Activated T-cell treated with anti-CD3 and anti-CD28 coated beads, Interleukin-2, amount 50 U/mL, for 48 hours (primary cell): ENCODE results near the gene RNF186.
"Not testable (repeated sequence)": the region's sequence is repeated elsewhere in the genome, so short reads cannot be mapped to it uniquely, and the experiment has no call there.

Source experiments
- DNase-seq, 2 experiments: peaks; one replicate each; pipeline ENCODE4 v3.0.0-alpha.2; 2020

Gene RNF186

DNA sequence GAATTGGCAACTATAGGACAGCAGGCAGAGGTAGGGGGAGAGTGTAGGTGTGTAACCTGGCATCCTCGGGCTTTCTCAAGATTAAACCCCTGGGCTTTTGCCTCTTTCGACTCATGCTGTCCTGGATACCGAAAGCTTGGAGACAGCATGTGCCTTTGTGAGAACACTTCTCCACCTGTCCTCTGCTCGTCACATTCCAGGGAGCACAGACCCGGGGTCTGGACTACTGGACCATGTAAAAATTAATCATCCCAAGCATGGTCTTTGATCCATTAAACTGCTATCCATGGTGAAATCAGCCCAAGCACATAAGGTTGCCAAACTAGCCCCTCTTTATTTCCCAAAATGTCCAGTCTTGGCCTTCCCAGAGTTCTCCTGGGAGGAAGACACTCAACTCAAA is 9.0 kb upstream of the RNF186 start:
- DNase-seq: no peak

DNA sequence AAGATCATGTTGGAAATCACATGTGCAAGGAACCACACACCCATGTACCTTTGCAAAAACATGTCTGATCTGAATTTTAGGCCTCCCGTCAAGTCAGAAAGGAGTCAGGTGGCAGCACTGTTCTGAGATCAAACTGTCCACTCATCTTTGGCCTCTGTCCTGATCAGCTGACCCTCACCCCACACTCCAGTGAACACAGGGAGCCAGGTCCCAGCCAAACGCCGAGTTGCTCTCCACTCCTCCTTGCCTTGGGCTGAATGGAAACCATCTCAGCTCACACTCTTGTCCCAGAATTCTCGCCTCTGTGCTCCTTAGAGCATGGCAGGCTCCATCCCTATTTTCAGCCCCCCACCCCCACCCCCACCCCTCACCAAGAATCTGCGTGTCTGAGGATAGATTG is 4.6 kb upstream of the RNF186 start:
- DNase-seq: no peak

DNA sequence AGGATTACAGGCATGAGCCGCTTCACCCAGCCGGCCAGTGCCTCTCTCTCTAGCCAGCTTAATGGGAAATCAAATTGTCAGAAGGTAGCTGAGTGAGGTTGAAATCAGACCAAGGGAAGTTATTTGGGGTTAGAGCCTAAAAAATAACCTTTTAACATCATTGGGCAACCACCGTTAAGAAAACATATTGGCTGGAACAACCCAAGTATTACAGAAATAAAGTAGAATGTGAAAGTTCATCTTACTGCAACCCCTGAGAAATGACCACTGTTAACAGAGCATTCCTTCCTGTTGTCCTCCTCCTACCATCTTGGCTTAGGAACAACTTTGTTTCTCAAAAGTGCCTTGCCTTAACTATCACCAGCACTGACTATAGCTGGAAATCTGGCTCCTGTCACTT is 3.2 kb upstream of the RNF186 start:
- DNase-seq: no peak

DNA sequence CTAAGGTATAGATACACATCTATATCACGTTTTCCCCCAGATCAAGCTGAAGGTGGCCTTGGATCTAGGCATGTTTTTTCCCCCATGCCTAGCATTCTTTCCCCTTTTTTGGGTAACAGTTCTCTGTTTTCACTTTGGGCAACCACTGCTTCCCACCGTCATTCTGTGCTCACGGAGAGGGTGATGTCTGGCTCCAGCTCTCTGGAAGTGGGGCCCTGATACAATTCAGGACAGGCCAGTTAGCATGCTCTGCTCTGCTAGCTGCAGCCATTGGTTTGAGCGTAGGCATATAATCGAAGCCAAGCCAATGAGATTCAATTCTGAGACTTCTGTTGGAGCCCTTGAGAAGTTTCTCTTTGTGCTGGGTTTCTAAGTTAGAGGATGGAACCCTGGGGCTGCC is 2.1 kb upstream of the RNF186 start:
- no peak for DNase-seq

DNA sequence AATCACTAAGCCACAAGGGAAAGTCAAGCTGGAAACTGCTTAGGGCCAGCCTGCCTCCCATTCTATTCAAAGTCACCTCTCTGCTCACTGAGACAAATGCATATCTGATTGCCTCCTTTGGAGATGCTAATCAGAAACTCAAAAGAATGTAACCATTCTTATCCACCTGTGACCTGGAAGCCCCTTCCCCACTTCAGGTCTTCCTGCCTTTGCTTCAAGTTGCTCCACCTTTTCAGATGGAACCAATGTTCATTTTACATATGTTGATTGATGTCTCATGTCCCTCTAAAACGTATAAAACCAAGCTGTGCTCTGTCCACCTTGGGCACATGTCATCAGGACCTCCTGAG is 1.6 kb upstream of the RNF186 start:
- not testable (repeated sequence) for DNase-seq

DNA sequence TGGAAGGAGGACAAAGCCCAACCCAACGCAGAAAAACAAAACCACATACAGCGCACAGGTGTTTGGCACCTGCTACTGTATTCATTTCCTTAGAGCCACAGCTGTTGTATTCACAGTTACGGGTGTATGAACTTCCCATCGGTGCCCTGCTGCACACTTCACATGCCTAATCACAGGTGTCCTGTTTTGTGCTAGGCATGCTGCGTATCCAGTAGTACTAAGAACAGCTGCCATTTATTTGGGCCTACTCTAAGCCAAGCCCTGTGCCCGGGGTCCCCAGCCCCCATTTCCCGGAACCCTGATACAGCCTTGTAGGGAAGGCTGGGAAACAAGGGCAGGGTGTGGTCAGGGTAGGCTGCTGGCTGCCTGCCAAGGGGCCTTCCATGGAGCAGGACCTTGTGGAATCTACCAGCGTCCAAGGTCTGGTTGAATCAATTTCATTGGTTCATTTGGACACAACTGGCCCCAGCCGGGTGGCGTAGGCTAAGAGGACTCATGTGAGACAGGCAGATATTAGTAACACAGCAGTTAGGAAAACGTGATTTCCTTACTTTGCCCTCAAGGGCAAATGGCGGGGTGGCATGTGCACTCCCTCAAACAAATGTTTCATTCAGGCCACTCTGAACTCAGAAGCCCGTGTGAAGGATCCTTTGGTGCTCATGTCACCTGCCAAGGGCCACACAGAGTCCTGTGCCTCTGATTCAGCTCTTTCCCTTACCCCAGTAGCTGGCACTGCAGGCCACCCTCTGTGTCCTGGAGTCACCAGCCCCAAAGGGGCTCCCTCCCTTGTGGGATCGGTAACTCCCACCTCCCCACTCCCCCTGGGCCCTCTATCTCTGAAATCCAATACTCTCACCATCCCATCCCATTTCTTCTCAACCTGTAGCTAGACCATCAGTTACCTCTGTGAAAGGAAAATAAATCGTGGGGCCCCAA is 986 bp upstream of the RNF186 start:
- no peak for DNase-seq

DNA sequence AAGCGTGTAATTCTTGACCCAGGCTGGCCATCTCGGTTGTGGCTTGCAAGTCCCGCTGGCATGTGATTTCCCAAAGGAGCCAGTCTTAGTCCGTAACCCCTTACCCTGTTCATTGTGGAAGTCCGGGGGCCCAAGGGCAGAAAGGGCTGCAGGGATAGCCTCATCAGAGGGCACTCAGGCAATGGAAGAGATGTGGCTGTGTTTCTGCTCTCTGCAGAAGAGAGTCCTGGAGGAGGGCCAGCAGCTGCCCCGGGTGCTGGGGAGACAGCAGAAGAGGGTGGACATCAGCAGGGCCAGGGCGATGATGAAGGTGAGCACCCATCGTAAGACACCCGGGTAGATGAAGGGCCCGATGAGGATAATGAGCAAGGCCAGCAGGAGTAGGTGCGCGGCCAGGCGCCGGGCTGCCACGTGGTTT is 830 bp downstream of the RNF186 start:
- DNase-seq: no peak

DNA sequence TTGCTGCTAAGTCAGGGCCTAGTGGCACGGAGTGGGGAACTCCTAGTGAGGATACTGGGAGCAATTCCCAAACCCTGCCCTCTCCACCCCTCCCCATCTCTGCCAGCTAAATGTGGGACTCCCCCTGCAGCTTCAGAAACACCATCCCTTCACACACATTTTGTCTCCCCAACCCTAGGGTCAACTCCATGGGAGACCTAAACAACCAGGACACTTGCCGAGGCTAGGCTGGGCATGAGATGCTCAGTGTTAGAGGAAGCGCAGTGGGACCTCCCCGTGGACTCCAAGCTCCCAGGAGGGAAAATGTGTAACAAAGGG is 1.5 kb downstream of the RNF186 start:
- DNase-seq: no peak

DNA sequence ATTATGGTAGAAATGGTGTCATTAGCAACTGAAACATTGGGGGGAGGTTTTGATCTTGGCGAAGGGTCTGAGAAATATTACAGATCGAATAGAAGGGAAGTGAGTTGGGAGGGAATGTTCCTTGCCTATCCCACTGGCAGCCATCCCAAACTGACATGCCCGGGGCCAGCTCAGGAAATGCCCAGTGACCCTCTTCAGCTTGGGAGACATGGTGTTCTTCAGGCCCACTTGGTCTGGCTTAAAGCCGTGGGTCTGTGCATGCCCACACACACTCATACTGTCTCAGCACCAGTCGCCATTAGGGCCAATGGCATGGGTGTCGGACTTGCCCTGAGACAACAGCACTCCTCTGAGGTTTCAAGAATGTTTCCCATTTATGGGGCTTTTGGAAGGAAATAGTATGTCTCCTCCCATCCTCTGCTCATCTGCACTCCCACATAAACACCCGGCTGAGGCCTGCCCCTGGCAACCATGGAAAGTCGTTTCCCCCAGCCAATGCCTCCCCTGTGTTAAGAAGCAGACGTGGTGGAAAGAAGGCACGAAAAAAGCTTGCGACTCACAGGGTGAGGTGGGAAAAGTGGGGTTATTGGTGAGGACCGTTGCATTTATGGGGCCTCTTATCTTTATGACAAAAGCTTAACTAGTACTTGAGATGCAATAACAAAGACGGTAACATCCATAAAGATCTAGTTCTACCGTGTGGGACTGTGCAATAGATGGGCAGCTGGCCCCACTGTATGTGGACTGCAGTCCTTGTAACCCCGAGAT is 2.0 kb downstream of the RNF186 start:
- DNase-seq: no peak

DNA sequence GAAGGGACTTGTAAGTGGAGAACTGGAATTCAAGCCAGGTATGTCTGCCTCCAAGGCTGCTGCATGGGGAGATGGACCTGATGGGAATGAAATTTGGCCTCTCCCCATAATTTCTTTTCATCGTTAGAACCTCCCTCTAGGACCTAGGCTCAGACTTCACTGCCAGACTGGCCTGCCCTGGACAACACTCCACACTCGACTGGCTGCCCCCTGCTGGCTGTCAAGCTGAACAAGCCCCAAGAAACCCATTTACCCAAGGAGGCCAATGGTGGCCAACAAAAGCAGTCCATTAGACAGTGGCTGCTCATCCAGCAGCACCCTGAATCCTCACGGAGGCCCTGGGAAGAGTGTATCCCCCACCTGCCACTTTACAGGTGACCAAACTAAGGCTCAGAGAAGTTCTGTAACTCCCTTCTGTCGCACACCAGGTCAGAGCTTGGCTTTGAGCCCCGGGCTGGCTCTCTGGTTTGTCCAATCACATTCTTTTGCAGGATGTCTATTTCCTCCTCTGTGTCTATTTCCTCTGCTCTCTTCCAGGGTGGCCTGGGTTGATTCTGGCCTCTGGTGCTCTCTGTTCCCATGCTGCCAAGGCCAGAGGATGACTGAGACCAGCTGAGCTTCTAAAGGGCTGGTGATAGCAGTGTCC is 3.8 kb downstream of the RNF186 start:
- DNase-seq: peak; percentile 67 to 75

DNA sequence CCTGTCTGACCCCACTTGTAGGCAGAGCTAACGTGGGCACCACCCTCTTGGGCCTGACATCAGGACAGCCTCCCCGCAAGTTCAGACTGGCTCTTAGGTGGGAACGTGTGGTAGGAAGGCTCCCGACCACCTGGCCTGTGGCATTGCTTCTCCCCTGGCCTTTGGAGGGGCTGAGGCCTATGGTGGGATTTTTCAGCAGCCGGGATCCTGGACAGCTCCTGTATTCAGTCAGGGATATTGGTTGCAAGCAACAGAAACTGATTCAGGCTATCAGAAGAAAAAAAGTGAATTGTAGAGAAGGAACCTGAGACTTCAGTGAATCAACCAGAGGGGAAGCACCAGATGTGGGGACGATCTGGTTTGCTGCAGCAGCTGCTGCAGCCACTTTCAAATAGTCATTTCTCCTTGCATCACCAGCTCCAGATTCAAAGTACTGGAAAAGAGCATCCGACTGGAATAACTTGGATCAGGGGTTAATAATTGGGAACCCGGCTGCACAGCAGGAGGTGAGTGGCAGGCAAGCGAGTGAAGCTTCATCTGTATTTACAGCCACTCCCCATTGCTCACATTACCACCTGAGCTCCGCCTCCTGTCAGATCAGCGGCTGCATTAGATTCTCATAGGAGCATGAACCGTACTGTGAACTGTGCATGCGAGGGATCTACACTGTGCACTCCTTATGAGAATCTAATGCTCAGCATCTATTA is 5.9 kb downstream of the RNF186 start:
- DNase-seq: no peak

DNA sequence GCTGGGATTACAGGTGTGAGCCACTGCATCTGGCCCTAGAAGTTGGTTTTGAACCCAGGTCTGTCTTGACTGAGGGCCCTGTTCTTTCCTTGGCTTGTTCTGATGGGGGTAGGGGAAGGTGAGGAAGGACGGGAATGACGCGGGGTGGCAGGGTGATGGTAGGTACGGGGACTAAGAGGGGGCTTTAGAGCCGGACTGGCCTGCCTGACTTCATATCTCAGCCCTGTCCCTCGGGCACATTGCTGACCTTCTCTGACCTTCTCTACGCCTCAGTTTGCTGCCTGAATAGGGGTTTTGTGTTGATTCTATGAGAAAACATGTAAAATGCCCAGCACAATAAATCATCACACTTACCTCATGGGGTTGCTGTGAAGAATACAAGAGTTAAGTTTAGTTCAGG is 6.7 kb downstream of the RNF186 start:
- DNase-seq: no peak

DNA sequence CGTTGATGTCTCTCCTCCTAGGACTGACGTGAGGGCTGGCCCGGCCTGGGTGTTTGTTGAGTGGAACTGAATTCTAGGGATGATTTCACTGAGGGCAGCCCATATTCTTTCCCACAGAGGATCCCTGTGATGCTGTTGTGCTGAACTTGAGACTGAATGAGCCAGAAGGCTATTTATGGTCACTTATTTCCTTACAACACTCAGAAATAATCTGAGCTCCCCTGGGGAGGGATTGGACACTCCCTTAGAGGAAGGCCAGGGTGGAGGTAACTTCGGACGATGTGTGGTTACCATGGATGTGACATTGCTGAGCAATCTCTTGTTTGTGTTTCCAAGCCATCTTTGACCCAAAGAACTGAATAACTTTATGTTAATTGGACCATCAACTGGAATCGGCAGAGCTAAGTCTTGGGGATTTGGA is 10.2 kb downstream of the RNF186 start:
- DNase-seq: no peak

DNA sequence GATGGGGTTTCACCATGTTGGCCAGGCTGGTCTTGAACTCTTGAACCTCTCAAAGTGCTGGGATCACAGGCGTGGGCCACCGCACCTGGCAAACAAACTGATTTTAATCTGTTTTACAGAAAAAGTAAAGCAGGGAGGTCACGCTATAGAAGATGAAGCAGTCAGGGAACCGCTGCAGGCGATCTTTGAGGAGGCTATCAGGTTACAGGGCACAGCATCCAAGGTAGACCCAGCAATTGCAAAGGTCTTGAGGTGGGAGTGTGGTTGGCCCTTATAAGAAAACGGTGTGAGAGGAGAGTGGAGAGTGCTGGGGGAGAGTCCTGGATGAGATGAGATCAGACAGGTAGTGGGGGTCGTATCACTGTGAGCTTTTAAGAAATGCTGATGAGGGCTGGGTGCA is 12.8 kb downstream of the RNF186 start:
- DNase-seq: no peak

DNA sequence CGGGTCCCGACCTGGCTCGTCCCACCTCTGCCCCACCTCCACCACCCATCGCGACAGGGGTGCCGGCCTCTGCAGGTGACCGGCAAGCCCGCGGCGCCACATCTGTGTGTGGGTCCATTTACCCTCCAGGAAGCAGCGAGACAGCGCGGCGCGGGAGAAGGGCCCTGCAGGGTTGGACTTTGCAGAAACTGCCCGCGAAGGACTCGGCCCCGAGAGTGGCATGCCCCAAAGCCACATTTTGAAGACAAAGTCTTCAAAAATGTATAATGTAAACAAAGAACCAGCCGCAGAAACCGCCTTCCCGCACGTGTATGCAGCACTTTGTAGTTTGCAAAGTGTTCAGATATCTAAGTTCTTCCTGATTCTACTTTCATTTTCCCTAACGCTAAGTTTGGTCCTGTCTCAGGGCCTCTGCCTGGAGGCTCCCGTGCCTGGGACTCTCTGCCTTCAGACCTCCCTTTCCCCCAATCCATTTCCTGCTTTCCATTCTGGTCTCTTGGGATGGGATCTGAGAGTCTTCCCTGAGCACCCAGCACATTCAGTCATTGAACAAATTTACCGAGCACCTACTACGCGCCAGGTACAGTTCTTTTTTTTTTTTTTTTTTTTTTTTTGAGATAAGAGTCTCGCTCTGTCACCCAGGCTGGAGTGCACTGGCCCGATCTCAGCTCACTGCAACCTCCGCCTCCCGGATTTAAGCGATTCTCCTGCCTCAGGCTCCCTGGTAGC is 14.8 kb downstream of the RNF186 start:
- DNase-seq: peak; percentile 72 to 73

DNA sequence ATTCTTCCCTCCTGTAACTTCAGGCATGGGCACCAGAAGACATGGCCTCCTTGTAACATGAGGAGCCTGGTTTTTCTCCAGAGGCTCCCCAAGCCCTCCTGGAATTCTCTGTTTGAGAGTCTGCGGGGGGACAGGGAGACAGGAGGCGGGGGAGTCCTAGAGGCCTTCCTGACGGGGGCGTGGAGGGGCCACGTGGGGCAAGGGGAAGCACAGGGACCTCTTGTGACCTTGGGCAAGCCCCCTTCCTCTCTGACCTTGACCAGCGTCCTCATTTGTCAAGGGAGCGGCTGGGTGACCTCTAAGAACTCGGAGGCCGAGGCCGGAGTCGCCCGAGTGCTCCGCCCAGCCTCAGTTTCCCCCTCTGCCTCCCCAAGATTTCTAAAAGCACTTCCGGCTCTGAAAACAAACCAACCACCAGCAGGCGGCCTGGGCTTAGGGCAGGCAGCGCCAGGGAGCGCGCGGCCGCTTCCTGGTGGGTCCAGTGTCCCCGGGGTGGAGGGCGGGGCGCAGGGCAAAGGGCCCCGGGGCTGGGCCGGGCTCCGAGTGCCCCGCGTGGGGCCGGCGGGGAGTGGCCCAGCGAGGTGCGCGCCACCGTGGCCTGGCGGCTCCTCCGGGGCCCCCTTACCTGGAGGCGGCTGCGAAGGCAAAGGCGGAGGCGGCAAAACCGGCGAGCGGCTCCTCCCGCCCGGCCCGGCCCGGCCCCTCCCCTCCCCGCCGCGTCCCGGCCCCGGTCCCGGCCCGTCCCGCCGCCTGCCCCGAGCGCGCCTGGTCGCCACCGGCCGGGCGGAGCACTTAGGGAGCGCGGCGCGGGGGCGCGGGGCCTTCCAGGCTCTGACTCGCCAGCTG is 15.6 kb downstream of the RNF186 start, which contains the start of gene TMCO4:
TSS of gene TMCO4 (minus strand) at position 687 of the 846 bp plus-strand sequence. CDS start 19,158 bp downstream, outside the sequence.
- peak; percentile 73 to 76 for DNase-seq

DNA sequence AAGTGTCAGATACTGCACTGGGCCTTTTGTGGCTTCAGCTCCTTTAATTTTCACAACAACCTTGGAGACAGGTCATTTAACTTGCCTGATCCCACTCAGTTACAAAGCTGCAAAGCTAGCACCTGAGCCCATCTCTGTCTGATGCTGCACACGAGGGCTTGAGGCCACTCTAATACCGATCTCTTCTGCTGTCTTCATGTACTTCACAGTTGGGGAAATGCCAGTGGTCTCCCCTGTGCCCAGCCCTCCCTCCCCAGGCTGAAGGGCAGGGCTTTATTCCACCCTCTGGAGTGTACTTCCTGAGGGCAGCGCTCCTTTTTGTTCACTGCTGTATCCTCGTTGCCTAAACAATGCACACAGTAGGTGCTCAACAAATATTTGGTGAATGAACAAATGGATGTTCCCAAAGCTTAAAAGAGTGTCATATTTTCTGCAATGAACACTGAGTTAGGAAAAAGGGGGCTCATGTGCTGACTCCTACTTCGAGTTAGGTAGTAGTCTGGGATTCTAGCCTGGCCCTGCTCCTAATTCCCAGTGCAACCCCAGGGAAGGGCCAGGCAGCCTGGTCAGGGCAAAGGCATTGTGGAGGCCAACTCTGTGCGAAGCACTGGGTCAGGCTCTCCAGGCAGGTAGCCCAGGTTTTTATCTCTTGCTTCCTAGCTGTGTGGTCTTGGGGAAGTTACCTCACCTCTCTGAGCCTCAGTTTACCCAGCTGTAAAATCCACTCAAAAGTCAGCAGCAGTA is 16.4 kb downstream of the RNF186 start:
- DNase-seq: peak in 1 of 2 experiments; percentile 19

DNA sequence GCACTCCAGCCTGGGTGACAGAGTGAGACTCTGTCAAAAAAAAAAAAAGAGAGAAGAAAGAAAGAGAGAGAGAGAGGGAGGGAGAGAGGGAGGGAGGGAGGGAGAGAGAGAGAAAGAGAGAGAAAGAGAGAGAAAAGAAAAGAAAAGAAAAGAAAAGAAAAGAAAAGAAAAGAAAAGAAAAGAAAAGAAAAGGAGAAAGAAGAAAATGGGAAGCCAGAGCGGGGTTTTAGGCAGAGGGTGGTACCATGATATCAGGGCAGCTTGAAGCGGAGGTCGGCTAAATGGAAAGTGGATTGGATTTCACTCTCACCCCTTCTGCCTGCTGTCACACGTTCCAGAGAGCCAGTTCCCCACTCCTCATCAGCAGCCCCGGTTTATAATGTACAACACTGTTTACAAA is 17.3 kb downstream of the RNF186 start:
- no peak for DNase-seq

DNA sequence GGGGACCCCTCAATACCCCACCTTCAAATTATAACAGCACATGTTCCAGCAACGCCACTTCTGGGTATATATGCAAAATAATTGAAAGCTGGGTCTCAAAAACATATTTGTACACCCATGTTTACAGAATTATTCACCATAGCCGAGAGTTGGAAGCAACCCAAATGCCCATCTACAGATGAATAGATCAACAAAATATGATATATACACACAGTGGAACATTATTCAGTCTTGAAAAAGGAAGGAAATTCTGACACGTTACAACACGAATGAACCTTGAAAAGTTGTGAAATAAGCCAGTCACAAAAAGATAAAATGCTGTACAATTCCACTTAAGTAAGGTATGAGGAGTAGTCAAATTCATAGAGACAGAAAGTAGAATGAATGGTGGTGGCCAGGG is 20.5 kb downstream of the RNF186 start:
- no peak for DNase-seq

DNA sequence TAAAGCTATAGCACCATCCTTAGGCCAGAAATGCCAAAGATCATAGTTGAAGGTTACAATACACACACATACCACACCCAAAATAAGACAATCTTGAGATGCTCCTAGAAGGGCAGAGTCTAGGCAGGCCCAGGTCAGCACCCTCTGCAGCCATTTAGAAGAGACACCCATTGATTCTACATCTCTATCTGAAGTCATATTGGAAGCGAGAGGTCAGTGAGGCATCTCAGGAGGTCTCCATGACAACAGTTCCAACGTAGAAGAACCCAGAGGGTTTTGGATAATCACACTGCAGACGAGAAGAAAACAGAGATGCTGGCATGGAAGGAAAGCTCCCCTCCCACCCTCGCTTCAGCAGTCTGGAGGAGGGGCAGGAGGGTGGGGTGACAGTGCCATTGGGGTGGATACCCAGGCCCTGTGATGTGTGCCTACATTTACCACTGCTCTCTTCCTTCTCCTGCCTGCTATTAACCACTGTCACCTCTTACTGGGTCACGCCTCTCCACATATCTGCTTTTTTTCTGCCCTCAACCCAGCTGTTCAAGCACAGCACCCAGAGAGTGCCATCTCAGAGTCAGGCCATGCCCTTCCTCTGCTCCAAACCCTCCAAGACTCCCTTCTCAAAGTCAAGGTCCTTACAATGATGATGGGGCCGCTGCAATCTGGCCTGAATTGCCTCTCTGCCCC is 21.6 kb downstream of the RNF186 start:
- DNase-seq: no peak
